HepG2 (cell line): ENCODE data around the gene LYPD6B.

Experiments
- E2F2 ChIP-seq: sonication (generic); formaldehyde crosslinking; IDR thresholded peaks from 2 replicates; pipeline ENCODE4 v1.4.0; 2020; ENCODE audit warnings: missing genetic modification reagents, borderline replicate concordance
- JUND ChIP-seq: sonication (generic); formaldehyde crosslinking; IDR thresholded peaks from 2 replicates; pipeline ENCODE4 v1.8.0; 2022; ENCODE audit warnings: mild to moderate bottlenecking, missing genetic modification reagents
- KDM4B ChIP-seq: sonication (generic); formaldehyde crosslinking; IDR thresholded peaks from 2 replicates; pipeline ENCODE4 v1.4.0; 2020; ENCODE audit warnings: missing genetic modification reagents
- MAFF ChIP-seq: IDR thresholded peaks from 2 replicates; pipeline ENCODE4 v1.6.1; 2011; ENCODE audit warnings: low read depth, low read length, improper control_type of control experiment
- PHF8 ChIP-seq: sonication (generic); formaldehyde crosslinking; IDR thresholded peaks from 2 replicates; pipeline ENCODE4 v1.5.0; 2020; ENCODE audit warnings: missing genetic modification reagents
- POLR2A ChIP-seq, 2 experiments: IDR thresholded peaks; 2 replicates each; pipeline ENCODE4 v1.6.1; 2011; ENCODE audit warnings: low read depth in 2 of 2, low read length in 2 of 2, mild to moderate bottlenecking in 1 of 2, moderate library complexity in 1 of 2; ENCODE audit not compliant: insufficient read depth in 1 of 2
- RBM39 ChIP-seq: fragments of 200-400 bp; formaldehyde crosslinking; IDR thresholded peaks from one replicate; pipeline ENCODE4 v1.6.1; 2018; ENCODE audit warnings: antibody characterized with exemption, mild to moderate bottlenecking, low read depth, low read length; ENCODE audit not compliant: poor library complexity, severe bottlenecking
- RFX5 ChIP-seq: IDR thresholded peaks from 2 replicates; pipeline ENCODE4 v1.6.1; 2011; ENCODE audit warnings: low read depth, low read length, improper control_type of control experiment
- ZC3H4 ChIP-seq: sonication (generic); formaldehyde crosslinking; IDR thresholded peaks from 2 replicates; pipeline ENCODE4 v1.4.0; 2020; ENCODE audit warnings: missing genetic modification reagents, borderline replicate concordance
- ZFX ChIP-seq: sonication (generic); formaldehyde crosslinking; IDR thresholded peaks from 2 replicates; pipeline ENCODE4 v1.4.0; 2020; ENCODE audit warnings: mild to moderate bottlenecking, low read depth, missing genetic modification reagents, moderate library complexity
- ZNF24 ChIP-seq: fragments of 450-650 bp; IDR thresholded peaks from 2 replicates; pipeline ENCODE4 v1.6.1; 2017; ENCODE audit warnings: antibody characterized with exemption, mild to moderate bottlenecking
- TF ChIP-seq, protein P1 (sequence below): sonication (generic); formaldehyde crosslinking; IDR thresholded peaks from 2 replicates; pipeline ENCODE4 v1.4.0; 2020; ENCODE audit warnings: missing genetic modification reagents
- TF ChIP-seq, protein P2 (sequence below): sonication (generic); formaldehyde crosslinking; IDR thresholded peaks from 2 replicates; pipeline ENCODE4 v1.4.0; 2020; ENCODE audit warnings: mild to moderate bottlenecking, missing genetic modification reagents

DNA sequence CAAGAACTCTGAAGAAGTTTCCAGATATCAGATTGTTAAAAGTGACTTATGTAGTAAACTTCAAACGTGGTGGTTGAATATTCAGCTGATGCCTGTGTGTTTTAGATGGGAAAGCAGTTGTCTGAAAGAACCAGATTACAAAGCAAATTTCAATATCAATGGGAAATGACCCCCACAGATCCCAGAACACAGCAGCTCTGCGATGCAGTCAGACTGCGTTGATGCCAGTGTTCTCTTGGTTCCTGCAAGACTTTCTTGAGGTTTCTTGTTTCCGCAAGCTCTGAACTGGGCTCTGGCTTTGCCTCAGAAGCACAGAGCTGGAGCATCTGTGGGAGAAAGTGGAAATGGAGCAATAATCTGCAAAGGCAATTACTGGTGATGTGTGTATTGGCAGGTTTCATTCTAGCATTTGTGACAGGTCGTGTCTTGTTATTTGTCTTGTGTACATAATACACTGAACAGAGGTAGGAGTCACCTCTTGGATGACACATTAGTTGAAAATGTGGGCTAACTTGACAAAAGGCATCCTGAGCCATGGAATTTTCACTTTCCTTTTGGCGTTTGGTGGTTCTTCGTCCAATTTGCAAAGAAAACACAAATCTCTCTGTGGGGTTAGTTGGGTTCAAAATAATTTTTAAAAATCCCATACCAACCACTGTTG, 10.8 kb upstream of the LYPD6B start:
- TF ChIP-seq, protein P1, sequence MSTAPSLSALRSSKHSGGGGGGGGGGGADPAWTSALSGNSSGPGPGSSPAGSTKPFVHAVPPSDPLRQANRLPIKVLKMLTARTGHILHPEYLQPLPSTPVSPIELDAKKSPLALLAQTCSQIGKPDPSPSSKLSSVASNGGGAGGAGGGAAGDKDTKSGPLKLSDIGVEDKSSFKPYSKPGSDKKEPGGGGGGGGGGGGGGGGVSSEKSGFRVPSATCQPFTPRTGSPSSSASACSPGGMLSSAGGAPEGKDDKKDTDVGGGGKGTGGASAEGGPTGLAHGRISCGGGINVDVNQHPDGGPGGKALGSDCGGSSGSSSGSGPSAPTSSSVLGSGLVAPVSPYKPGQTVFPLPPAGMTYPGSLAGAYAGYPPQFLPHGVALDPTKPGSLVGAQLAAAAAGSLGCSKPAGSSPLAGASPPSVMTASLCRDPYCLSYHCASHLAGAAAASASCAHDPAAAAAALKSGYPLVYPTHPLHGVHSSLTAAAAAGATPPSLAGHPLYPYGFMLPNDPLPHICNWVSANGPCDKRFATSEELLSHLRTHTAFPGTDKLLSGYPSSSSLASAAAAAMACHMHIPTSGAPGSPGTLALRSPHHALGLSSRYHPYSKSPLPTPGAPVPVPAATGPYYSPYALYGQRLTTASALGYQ (CRISPR knock-in tag) = no peak
- TF ChIP-seq ZNF24 (no peak), RBM39 (no peak), ZC3H4 (no peak), JUND (CRISPR knock-in tag) (no peak), RFX5 (no peak), PHF8 (no peak), KDM4B (CRISPR knock-in tag) (no peak), POLR2A (IDR thresholded peaks at IDR 0.05; ENCODE audit: insufficient read depth in 1 of 2, low read depth in 2 of 2, low read length in 2 of 2) (no peak), ZFX (CRISPR knock-in tag) (no peak), E2F2 (CRISPR knock-in tag) (no peak), MAFF (no peak)
- TF ChIP-seq, protein P2, sequence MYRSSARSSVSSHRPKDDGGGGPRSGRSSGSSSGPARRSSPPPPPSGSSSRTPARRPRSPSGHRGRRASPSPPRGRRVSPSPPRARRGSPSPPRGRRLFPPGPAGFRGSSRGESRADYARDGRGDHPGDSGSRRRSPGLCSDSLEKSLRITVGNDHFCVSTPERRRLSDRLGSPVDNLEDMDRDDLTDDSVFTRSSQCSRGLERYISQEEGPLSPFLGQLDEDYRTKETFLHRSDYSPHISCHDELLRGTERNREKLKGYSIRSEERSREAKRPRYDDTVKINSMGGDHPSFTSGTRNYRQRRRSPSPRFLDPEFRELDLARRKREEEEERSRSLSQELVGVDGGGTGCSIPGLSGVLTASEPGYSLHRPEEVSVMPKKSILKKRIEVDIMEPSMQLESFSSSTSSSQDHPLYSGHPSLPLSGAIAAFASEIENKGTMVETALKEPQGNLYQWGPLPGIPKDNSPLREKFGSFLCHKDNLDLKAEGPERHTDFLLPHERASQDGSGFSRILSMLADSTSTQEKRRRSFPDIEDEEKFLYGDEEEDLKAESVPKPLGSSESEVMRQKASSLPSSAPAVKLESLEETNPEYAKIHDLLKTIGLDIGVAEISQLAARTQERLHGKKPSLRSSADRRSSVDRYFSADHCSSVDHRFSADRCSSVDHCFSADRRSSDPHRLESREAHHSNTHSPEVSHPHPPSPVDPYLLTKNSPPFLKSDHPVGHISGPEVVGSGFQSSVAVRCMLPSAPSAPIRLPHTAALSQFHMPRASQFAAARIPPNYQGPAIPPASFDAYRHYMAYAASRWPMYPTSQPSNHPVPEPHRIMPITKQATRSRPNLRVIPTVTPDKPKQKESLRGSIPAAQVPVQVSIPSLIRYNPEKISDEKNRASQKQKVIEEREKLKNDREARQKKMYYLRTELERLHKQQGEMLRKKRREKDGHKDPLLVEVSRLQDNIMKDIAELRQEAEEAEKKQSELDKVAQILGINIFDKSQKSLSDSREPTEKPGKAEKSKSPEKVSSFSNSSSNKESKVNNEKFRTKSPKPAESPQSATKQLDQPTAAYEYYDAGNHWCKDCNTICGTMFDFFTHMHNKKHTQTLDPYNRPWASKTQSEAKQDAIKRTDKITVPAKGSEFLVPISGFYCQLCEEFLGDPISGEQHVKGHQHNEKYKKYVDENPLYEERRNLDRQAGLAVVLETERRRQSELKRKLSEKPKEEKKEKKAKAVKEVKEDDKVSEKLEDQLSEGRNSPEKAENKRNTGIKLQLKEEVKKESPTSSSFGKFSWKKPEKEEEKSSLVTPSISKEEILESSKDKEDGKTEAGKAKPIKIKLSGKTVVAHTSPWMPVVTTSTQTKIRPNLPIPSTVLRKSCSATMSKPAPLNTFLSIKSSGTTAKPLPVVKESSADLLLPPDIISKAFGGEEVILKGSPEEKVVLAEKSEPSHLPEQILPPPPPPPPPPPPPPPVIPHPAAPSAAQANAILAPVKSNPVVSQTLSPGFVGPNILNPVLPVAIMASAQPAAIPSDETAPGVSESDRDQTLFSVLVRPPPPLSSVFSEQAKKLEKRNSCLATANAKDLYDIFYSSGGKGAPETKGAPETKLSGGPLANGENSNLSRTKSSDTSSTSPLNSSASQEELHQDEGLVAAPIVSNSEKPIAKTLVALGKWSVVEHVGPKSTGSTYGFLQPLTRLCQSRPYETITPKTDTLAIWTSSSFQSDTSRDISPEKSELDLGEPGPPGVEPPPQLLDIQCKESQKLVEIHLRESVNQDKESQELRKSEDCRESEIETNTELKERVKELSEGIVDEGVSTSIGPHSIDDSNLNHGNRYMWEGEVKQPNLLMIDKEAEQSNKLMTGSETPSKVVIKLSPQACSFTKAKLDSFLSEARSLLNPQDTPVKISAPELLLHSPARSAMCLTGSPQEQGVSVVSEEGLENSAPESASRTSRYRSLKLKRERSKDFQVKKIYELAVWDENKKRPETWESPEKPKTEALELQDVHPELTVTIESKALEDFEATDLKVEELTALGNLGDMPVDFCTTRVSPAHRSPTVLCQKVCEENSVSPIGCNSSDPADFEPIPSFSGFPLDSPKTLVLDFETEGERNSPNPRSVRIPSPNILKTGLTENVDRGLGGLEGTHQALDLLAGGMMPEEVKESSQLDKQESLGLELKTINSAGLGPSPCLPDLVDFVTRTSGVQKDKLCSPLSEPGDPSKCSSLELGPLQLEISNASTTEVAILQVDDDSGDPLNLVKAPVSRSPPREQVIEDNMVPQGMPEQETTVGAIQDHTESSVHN (CRISPR knock-in tag) = no peak
